ENCODE data around the gene NFASC.

DNA sequence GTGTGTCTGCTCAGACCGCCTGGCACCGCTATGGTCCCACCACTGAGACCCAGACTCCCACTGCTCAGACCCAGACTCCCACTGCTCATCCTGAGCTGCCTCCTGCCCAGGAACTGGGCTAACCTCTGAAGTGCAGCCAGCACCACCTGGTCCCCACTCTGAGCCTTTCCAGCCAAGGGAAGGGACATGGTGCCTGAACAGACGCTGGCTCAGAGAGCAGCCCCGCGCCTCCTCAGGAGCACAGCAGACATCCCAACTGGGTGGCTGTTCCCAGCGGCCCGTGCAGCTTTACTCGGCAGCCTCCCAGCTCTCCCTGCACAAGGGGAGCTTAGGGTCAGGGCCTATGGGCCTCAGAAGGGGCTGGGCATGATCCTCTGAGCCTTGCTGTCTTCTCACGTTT is 144.6 kb downstream of the NFASC start:
- TF ChIP-seq TAF1 (IDR thresholded peaks at IDR 0.05; ENCODE audit: low read depth, low read length) = no peak
- no peak for TF ChIP-seq POLR2A (IDR thresholded peaks at IDR 0.05; ENCODE audit: low read depth, low read length)
- no peak for TF ChIP-seq POLR2AphosphoS5 (IDR thresholded peaks at IDR 0.05; ENCODE audit: low read depth, low read length)
- TF ChIP-seq SPI1 (IDR thresholded peaks at IDR 0.05; ENCODE audit: low read depth, low read length) = no peak
- TF ChIP-seq PAX5 (IDR thresholded peaks at IDR 0.05; ENCODE audit: insufficient read depth, low read length, severe bottlenecking) = no peak
